Measurements from ENCODE around the gene TGFBR1. TPM values are rescaled to one million over a fixed set of nuclear protein-coding genes. Genes with fewer than 3 reads are reported as not detected.
A peak's percentile ranks its signal among the peaks of the same experiment; 100 is the strongest.

TGFBR1 gene
- total RNA-seq, 1 donor from 2014 or later = 11.9 TPM

GRCh38 chr9:99144966-99145365, 40.1 kb downstream of the TGFBR1 start:
- DNase-seq (no peak), ATAC-seq (ENCODE audit: poor library complexity) (no peak)
- intact Hi-C loops (cut with DNase I) = loop anchor here (5.0 kb wide), 1 partner anchor 298 kb away; no protein-coding TSS in a partner anchor

- ATAC-seq (ENCODE audit: poor library complexity) = no peak
- intact Hi-C loops (cut with DNase I) = no loop called here
- no peak for DNase-seq
These were observed 41.7 kb downstream of the TGFBR1 start for GRCh38 chr9:99146574-99146973.

GRCh38 chr9:99147177-99147576, 42.3 kb downstream of the TGFBR1 start:
- intact Hi-C loops (cut with DNase I) = no loop called here
- ATAC-seq (ENCODE audit: poor library complexity) (no peak), DNase-seq (no peak)

GRCh38 chr9:99150451-99151171, 45.7 kb downstream of the TGFBR1 start:
- intact Hi-C loops (cut with DNase I) = no loop called here
- no peak for DNase-seq
- ATAC-seq (ENCODE audit: poor library complexity) = no peak

- intact Hi-C loops (cut with DNase I) = no loop called here
- no peak for ATAC-seq (ENCODE audit: poor library complexity)
- DNase-seq = no peak
These were observed 49.4 kb downstream of the TGFBR1 start for GRCh38 chr9:99154356-99154755.

GRCh38 chr9:99155736-99156135, 50.8 kb downstream of the TGFBR1 start:
- intact Hi-C loops (cut with DNase I) = no loop called here
- ATAC-seq (ENCODE audit: poor library complexity) (no peak), DNase-seq (no peak)

- ATAC-seq (ENCODE audit: poor library complexity) = no peak
- intact Hi-C loops (cut with DNase I) = no loop called here
These were observed 53.7 kb downstream of the TGFBR1 start for GRCh38 chr9:99158629-99159028.

GRCh38 chr9:99160173-99160572, 55.3 kb downstream of the TGFBR1 start:
- ATAC-seq (ENCODE audit: poor library complexity) (no peak), DNase-seq (no peak)
- intact Hi-C loops (cut with DNase I) = no loop called here

More at GRCh38 chr9:99158629-99159028, 53.7 kb downstream of the TGFBR1 start:
- DNase-seq = no peak

- no peak for DNase-seq
- intact Hi-C loops (cut with DNase I) = no loop called here
- peak; percentile 34 for ATAC-seq (ENCODE audit: poor library complexity)
These were observed 57.9 kb downstream of the TGFBR1 start for GRCh38 chr9:99162759-99163364.

GRCh38 chr9:99166149-99166548, 61.2 kb downstream of the TGFBR1 start:
- intact Hi-C loops (cut with DNase I) = no loop called here
- ATAC-seq (ENCODE audit: poor library complexity) (no peak), DNase-seq (no peak)

GRCh38 chr9:99167119-99167518, 62.2 kb downstream of the TGFBR1 start:
- ATAC-seq (ENCODE audit: poor library complexity) = no peak
- intact Hi-C loops (cut with DNase I) = no loop called here
- DNase-seq = no peak

GRCh38 chr9:99167694-99168093, 62.8 kb downstream of the TGFBR1 start:
- DNase-seq (no peak), ATAC-seq (ENCODE audit: poor library complexity) (no peak)
- intact Hi-C loops (cut with DNase I) = no loop called here

- intact Hi-C loops (cut with DNase I) = no loop called here
- no peak for ATAC-seq (ENCODE audit: poor library complexity)
- no peak for DNase-seq
These were observed 64.2 kb downstream of the TGFBR1 start for GRCh38 chr9:99169086-99169485.

GRCh38 chr9:99169982-99170761, 65.3 kb downstream of the TGFBR1 start:
- ATAC-seq (ENCODE audit: poor library complexity) = no peak
- DNase-seq = no peak
- intact Hi-C loops (cut with DNase I) = no loop called here

- no peak for ATAC-seq (ENCODE audit: poor library complexity)
- intact Hi-C loops (cut with DNase I) = no loop called here
- no peak for DNase-seq
These were observed 66.6 kb downstream of the TGFBR1 start for GRCh38 chr9:99171225-99172123.

GRCh38 chr9:99172124-99173091, 67.5 kb downstream of the TGFBR1 start:
- no peak for ATAC-seq (ENCODE audit: poor library complexity)
- intact Hi-C loops (cut with DNase I) = no loop called here

GRCh38 chr9:99173570-99174504, 68.9 kb downstream of the TGFBR1 start:
- intact Hi-C loops (cut with DNase I) = no loop called here
- DNase-seq = no peak
- ATAC-seq (ENCODE audit: poor library complexity) = no peak

More at GRCh38 chr9:99172124-99173091, 67.5 kb downstream of the TGFBR1 start:
- no peak for DNase-seq
